ENCODE results near the gene KRTAP25-1.

The KRTAP25-1 gene

DNA sequence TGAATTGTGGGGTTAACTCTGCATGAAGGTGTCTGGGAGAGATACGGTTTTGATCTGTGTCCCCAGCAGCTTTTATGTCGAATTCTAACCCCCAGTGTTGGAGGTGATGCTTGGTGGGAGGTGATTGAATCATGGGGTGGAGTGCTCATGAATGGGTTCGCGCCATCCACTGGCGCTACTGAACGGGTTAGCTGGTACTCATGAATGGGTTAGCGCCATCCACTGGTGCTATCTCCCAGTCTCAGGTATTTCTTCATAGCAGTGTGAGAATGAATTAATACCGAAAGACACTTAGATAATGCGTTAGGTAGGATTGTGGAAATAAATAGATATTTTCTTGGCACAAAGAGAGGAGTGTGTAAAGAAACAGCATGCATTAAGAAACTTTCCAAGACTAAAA lies 40.5 kb downstream of the KRTAP25-1 start:
- Histone ChIP-seq H2AK5ac (ENCODE audit: low read length) (no peak overlapping the region), H4K8ac (ENCODE audit: low read depth, low read length) (no peak overlapping the region), H3K36me3 (ENCODE audit: control insufficient read depth, insufficient read depth, low read length) (no peaks in the 10 kb centered on the region), H2BK15ac (replicated peaks; ENCODE audit: low read depth) (no peak overlapping the region), H4K5ac (ENCODE audit: low read length) (no peak overlapping the region), H3K4ac (ENCODE audit: low read depth, low read length) (no peak overlapping the region), H3K27ac (ENCODE audit: low read depth, low read length) (no peak overlapping the region), H3K56ac (ENCODE audit: low read length) (no peak overlapping the region), H3K27me3 (ENCODE audit: insufficient read depth, low read length, poor library complexity) (no peaks in the 10 kb centered on the region), H2BK5ac (ENCODE audit: low read length) (no peak overlapping the region), H3K79me2 (ENCODE audit: control insufficient read depth, insufficient read depth, low read length) (no peaks in the 10 kb centered on the region), H3K4me2 (ENCODE audit: low read length) (no peak overlapping the region), H3K4me3 (ENCODE audit: low read length) (no peak overlapping the region), H3K4me1 (ENCODE audit: control insufficient read depth, low read depth, low read length) (no peaks in the 10 kb centered on the region), H3K79me1 (ENCODE audit: low read length) (no peaks in the 10 kb centered on the region), H2BK120ac (ENCODE audit: low read depth, low read length) (no peak overlapping the region), H3K23ac (ENCODE audit: low read length) (no peak overlapping the region), H3K9ac (ENCODE audit: low read length) (no peak overlapping the region), H3K18ac (ENCODE audit: low read length) (no peak overlapping the region)
- 100% methylated on average over 2 of the region's 9 CpGs for WGBS (ENCODE audit: extremely low coverage, insufficient coverage, low lambda C conversion rate)
- no peak for DNase-seq

DNA sequence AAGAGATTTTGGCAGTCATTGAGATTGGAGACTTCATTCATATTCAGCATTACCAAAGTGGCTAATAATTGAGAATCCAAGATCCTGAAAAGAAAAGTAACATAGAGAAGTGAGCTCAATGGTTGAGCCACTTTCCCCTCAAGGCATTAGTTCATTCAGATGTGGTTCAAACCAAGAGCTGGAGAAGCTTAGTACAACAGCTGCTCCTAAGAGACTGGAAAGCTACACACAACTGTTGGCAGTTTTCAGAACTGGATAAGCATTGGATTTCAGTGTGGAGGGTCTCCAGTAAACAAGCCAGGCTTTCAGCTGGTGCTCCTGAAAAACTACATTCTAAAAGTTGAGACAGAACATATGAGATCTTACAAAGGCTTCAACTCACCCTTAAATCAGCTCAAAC lies 44.3 kb downstream of the KRTAP25-1 start:
- Histone ChIP-seq H3K4me3 (ENCODE audit: low read length) (no peak overlapping the region), H3K56ac (ENCODE audit: low read length) (no peak overlapping the region), H3K18ac (ENCODE audit: low read length) (no peak overlapping the region), H2BK5ac (ENCODE audit: low read length) (no peak overlapping the region), H3K9ac (ENCODE audit: low read length) (no peak overlapping the region), H2BK15ac (replicated peaks; ENCODE audit: low read depth) (no peak overlapping the region), H3K4ac (ENCODE audit: low read depth, low read length) (no peak overlapping the region), H2BK120ac (ENCODE audit: low read depth, low read length) (no peak overlapping the region), H4K8ac (ENCODE audit: low read depth, low read length) (no peak overlapping the region), H2AK5ac (ENCODE audit: low read length) (no peak overlapping the region), H3K36me3 (ENCODE audit: control insufficient read depth, insufficient read depth, low read length) (no peaks in the 10 kb centered on the region), H4K5ac (ENCODE audit: low read length) (no peak overlapping the region), H3K4me2 (ENCODE audit: low read length) (no peak overlapping the region), H3K23ac (ENCODE audit: low read length) (no peak overlapping the region), H3K4me1 (ENCODE audit: control insufficient read depth, low read depth, low read length) (no peaks in the 10 kb centered on the region), H3K27me3 (ENCODE audit: insufficient read depth, low read length, poor library complexity) (no peaks in the 10 kb centered on the region), H3K27ac (ENCODE audit: low read depth, low read length) (no peak overlapping the region), H3K79me2 (ENCODE audit: control insufficient read depth, insufficient read depth, low read length) (no peaks in the 10 kb centered on the region), H3K79me1 (ENCODE audit: low read length) (no peaks in the 10 kb centered on the region)
- no peak for DNase-seq

DNA sequence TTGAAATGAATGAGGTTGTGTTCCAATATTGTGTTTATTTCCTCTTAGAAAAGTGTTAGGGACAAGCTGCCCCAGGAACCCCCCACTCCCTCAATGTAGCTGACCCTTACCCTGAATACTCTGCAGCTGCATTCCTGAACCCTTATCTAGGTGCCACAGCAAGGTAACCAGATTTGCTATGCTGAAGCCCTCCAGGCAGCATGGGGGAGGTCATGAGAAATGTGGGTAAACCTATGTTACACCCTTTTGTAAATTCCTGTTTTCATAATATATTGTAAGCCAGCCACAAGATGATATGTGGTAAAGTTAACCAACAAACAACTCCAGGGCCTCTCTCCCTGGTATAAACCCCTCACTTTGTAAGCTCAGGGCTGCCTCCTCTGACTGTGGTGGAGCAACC lies 45.6 kb downstream of the KRTAP25-1 start:
- H2AK5ac ChIP-seq (ENCODE audit: low read length) = no peak overlapping the region
- peak; percentile 29 for DNase-seq
- no peak overlapping the region for H3K4me3 ChIP-seq (ENCODE audit: low read length)
- H4K8ac ChIP-seq (ENCODE audit: low read depth, low read length) = no peak overlapping the region
- H3K36me3 ChIP-seq (ENCODE audit: control insufficient read depth, insufficient read depth, low read length) = no peaks in the 10 kb centered on the region
- no peak overlapping the region for H3K4me2 ChIP-seq (ENCODE audit: low read length)
- no peak overlapping the region for H3K4ac ChIP-seq (ENCODE audit: low read depth, low read length)
- no peak overlapping the region for H2BK5ac ChIP-seq (ENCODE audit: low read length)
- no peak overlapping the region for H3K9ac ChIP-seq (ENCODE audit: low read length)
- no peak overlapping the region for H4K5ac ChIP-seq (ENCODE audit: low read length)
- H3K4me1 ChIP-seq (ENCODE audit: control insufficient read depth, low read depth, low read length) = no peaks in the 10 kb centered on the region
- H3K79me1 ChIP-seq (ENCODE audit: low read length) = no peaks in the 10 kb centered on the region
- H3K18ac ChIP-seq (ENCODE audit: low read length) = no peak overlapping the region
- H2BK15ac ChIP-seq (replicated peaks; ENCODE audit: low read depth) = no peak overlapping the region
- no peak overlapping the region for H2BK120ac ChIP-seq (ENCODE audit: low read depth, low read length)
- H3K79me2 ChIP-seq (ENCODE audit: control insufficient read depth, insufficient read depth, low read length) = no peaks in the 10 kb centered on the region
- no peak overlapping the region for H3K23ac ChIP-seq (ENCODE audit: low read length)
- H3K27me3 ChIP-seq (ENCODE audit: insufficient read depth, low read length, poor library complexity) = no peaks in the 10 kb centered on the region
- H3K56ac ChIP-seq (ENCODE audit: low read length) = no peak overlapping the region
- no peak overlapping the region for H3K27ac ChIP-seq (ENCODE audit: low read depth, low read length)

- no peaks in the 10 kb centered on the region for H3K36me3 ChIP-seq (ENCODE audit: control insufficient read depth, insufficient read depth, low read length)
- no peak overlapping the region for H2AK5ac ChIP-seq (ENCODE audit: low read length)
- H3K79me1 ChIP-seq (ENCODE audit: low read length) = no peaks in the 10 kb centered on the region
- no peaks in the 10 kb centered on the region for H3K4me1 ChIP-seq (ENCODE audit: control insufficient read depth, low read depth, low read length)
- no peaks in the 10 kb centered on the region for H3K27me3 ChIP-seq (ENCODE audit: insufficient read depth, low read length, poor library complexity)
- no peak overlapping the region for H2BK120ac ChIP-seq (ENCODE audit: low read depth, low read length)
- no peak overlapping the region for H3K23ac ChIP-seq (ENCODE audit: low read length)
- peak; percentile 52 for DNase-seq
- H3K4me2 ChIP-seq (ENCODE audit: low read length) = no peak overlapping the region
- H2BK5ac ChIP-seq (ENCODE audit: low read length) = no peak overlapping the region
- no peaks in the 10 kb centered on the region for H3K79me2 ChIP-seq (ENCODE audit: control insufficient read depth, insufficient read depth, low read length)
- H2BK15ac ChIP-seq (replicated peaks; ENCODE audit: low read depth) = no peak overlapping the region
- WGBS (ENCODE audit: extremely low coverage, insufficient coverage, low lambda C conversion rate) = no CpG with 5 or more reads among the region's 3 CpGs
- H3K18ac ChIP-seq (ENCODE audit: low read length) = no peak overlapping the region
- no peak overlapping the region for H3K56ac ChIP-seq (ENCODE audit: low read length)
- no peak overlapping the region for H3K9ac ChIP-seq (ENCODE audit: low read length)
- no peak overlapping the region for H4K5ac ChIP-seq (ENCODE audit: low read length)
- no peak overlapping the region for H3K4me3 ChIP-seq (ENCODE audit: low read length)
- H3K27ac ChIP-seq (ENCODE audit: low read depth, low read length) = no peak overlapping the region
- H4K8ac ChIP-seq (ENCODE audit: low read depth, low read length) = no peak overlapping the region
- no peak overlapping the region for H3K4ac ChIP-seq (ENCODE audit: low read depth, low read length)
Observed at GRCh38 chr21:30240661-30241060, 48.7 kb downstream of the KRTAP25-1 start.
